ENCODE measurements around the gene SLBP.

Gene SLBP

DNA sequence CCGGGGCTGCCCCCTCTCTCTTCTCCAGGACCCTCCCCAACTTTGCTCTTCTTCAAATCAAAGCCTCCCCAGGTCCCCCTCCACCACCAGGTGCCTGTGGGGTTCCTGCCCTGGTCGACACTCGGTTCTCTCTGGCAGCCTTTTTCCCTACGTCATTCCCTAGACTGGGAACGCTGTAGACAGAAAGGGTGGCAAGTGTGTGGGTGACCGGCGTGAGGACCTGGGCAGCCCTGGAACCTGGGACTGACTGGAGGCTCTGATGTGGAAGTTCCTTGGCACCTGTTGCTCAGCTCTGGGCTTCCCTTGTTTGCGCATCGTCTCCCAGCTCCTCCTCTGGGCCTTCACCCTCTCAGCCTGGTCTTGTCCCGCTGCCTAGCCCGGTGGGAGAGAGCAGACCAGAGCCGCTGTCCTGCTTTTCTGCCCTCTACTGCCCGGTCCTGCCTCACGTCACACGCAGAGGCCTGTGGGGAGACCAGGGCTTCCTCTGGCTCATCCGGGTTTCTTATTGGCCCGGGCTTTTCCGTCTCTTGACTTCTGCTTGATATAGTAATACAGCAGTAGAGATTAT is 10.5 kb upstream of the SLBP start:
- Histone ChIP-seq H3K4me3 (ENCODE audit: control insufficient read depth in 1 of 7, extremely low read depth in 1 of 7, insufficient read depth in 4 of 7, low read depth in 2 of 7, low read length in 6 of 7) (peak overlapping the region in 6 of 7 experiments; percentile 54 to 95 (median 82)), H3K27ac (ENCODE audit: insufficient read depth in 1 of 2, low read depth in 1 of 2, low read length in 2 of 2, poor library complexity in 1 of 2, severe bottlenecking in 2 of 2) (peak overlapping the region; percentile 74 to 84), H3K27me3 (replicated peaks in 2 of 5; ENCODE audit: control insufficient read depth in 4 of 5, insufficient read depth in 5 of 5, low read length in 4 of 5) (no peaks in the 10 kb centered on the region), H3K36me3 (ENCODE audit: control insufficient read depth in 4 of 4, insufficient read depth in 4 of 4, low read length in 3 of 4) (peaks cover 0 to 47% (median 8%) of the 10 kb centered on the region in 4 experiments), H3K9me3 (ENCODE audit: control extremely low read depth in 1 of 5, control insufficient read depth in 4 of 5, insufficient read depth in 2 of 5, low read depth in 1 of 5, low read length in 4 of 5) (no peaks in the 10 kb centered on the region), H3K4me1 (ENCODE audit: control extremely low read depth in 1 of 4, control insufficient read depth in 4 of 4, insufficient read depth in 4 of 4, low read length in 3 of 4) (peaks cover 12 to 81% (median 73%) of the 10 kb centered on the region in 4 experiments)
- CTCF ChIA-PET: interaction anchor here (1.3 to 18.1 kb wide), 4 partner anchors 9 to 40 kb away, joined by 4 to 705 read pairs (median 14); partner anchors contain the start of gene SLBP
- no peak for DNase-seq
- POLR2A ChIA-PET: interaction anchor here (0.6 to 2.4 kb wide), 6 partner anchors 11 to 43 kb away, joined by 3 to 22 read pairs (median 5); partner anchors contain the start of gene SLBP
- 50% methylated on average over 13 of the region's 18 CpGs for WGBS (ENCODE audit: insufficient coverage)

DNA sequence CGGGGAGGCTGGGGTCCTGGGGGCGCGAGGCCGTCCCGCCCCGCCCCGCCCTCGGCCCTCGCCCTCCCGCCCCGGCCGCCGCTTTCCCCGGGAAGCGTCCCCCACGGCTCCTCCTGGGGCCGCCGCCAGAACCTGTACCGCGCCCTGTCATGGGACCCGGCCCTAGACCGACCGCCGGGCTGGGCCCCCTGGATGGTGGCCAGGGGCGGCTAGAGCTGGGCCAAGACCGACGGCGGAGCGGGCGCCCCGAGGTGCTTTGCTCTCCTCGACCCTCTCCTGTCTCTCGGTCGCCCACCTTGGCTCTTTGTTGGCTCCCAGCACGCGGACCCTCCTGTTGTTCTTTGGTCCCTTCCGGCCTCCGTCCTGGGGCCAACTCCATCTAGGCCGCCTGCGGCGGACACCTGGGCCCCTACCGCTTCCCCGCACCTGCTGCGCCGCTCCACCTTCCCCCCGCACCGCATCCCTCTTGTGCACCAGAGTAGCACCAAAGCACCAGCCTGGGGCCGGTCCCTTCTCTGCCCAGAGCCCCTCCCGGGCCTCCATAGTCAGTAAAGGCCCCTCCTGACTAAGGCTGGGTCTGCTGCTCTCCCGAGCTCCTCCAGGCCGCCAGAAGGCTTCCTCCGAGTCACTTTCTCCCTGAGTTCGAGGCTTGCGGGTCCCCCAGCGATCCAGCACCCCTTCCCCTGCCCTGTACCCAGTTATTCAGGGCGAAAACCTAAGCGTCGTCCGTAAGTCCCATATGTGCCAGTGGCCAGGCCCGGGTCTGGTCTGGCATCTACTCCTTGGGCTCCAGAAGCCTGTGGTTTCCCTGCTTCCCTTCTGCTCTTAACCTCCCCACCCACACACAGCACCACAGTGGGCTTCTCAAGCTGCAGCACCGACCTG is 9.8 kb upstream of the SLBP start:
- peaks cover 0 to 47% (median 15%) of the 10 kb centered on the region in 4 experiments for H3K36me3 ChIP-seq (ENCODE audit: control insufficient read depth in 4 of 4, insufficient read depth in 4 of 4, low read length in 3 of 4)
- peak overlapping the region; percentile 74 to 84 for H3K27ac ChIP-seq (ENCODE audit: insufficient read depth in 1 of 2, low read depth in 1 of 2, low read length in 2 of 2, poor library complexity in 1 of 2, severe bottlenecking in 2 of 2)
- no peaks in the 10 kb centered on the region for H3K27me3 ChIP-seq (replicated peaks in 2 of 5; ENCODE audit: control insufficient read depth in 4 of 5, insufficient read depth in 5 of 5, low read length in 4 of 5)
- DNase-seq: peak in 2 of 3 donors; percentile 55 to 60
- peaks cover 12 to 76% (median 69%) of the 10 kb centered on the region in 4 experiments for H3K4me1 ChIP-seq (ENCODE audit: control extremely low read depth in 1 of 4, control insufficient read depth in 4 of 4, insufficient read depth in 4 of 4, low read length in 3 of 4)
- H3K4me3 ChIP-seq (ENCODE audit: control insufficient read depth in 1 of 7, extremely low read depth in 1 of 7, insufficient read depth in 4 of 7, low read depth in 2 of 7, low read length in 6 of 7): peak overlapping the region; percentile 27 to 95 (median 79)
- H3K9me3 ChIP-seq (ENCODE audit: control extremely low read depth in 1 of 5, control insufficient read depth in 4 of 5, insufficient read depth in 2 of 5, low read depth in 1 of 5, low read length in 4 of 5): no peaks in the 10 kb centered on the region
- CTCF ChIA-PET: interaction anchor here (1.3 to 18.1 kb wide), 4 partner anchors 9 to 39 kb away, joined by 4 to 705 read pairs (median 14); partner anchors contain the start of gene SLBP
- WGBS (ENCODE audit: insufficient coverage): 2% methylated on average over 45 of the region's 61 CpGs
- POLR2A ChIA-PET: interaction anchor here (0.6 to 2.4 kb wide), 8 partner anchors 10 to 142 kb away, joined by 3 to 22 read pairs (median 5); partner anchors contain the start of gene SLBP

DNA sequence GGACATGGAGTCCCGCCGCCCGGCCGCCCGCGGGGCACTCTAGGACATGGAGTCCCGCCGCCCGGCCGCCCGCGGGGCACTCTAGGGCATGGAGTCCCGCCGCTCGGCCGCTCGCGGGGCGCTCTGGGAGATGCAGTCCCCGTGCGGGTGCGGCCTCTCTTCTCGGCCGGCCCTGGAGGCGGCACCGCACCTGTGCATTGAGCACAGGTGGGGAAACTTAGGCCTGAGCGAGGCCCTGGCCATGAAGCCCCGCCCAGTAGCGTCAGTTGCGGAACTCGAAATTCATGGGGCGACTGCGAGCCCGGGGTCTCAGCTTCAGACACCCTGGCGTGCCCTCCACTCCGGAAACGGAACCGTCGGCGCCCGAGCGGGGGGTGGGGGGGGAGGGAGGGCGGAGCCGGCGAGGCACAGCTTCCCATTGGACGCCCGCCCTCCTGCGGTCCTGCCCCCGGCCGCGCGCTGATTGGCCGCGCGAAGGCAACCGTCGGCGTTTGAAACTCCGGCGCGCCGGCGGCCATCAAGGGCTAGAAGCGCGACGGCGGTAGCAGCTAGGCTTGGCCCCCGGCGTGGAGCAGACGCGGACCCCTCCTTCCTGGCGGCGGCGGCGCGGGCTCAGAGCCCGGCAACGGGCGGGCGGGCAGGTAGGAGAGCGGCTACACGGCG is 9.0 kb upstream of the SLBP start, which contains the start of the genes TACC3 and TMEM129:
Gene TACC3 (plus strand): TSS at position 519 of the 663 bp plus-strand sequence. CDS start 1,901 bp downstream, outside the sequence.
Gene TMEM129 (minus strand): TSS at position 321 of the 663 bp plus-strand sequence. CDS start 486 bp downstream, outside the sequence.
- H3K4me1 ChIP-seq (ENCODE audit: control extremely low read depth in 1 of 4, control insufficient read depth in 4 of 4, insufficient read depth in 4 of 4, low read length in 3 of 4): peaks cover 7 to 76% (median 67%) of the 10 kb centered on the region in 4 experiments
- CTCF ChIA-PET: interaction anchor here (18.1 kb wide), 1 partner anchor 19 kb away, joined by 705 read pairs; the partner anchor contains the start of gene SLBP
- WGBS (ENCODE audit: insufficient coverage): 0% methylated on average over 53 of the region's 83 CpGs

DNA sequence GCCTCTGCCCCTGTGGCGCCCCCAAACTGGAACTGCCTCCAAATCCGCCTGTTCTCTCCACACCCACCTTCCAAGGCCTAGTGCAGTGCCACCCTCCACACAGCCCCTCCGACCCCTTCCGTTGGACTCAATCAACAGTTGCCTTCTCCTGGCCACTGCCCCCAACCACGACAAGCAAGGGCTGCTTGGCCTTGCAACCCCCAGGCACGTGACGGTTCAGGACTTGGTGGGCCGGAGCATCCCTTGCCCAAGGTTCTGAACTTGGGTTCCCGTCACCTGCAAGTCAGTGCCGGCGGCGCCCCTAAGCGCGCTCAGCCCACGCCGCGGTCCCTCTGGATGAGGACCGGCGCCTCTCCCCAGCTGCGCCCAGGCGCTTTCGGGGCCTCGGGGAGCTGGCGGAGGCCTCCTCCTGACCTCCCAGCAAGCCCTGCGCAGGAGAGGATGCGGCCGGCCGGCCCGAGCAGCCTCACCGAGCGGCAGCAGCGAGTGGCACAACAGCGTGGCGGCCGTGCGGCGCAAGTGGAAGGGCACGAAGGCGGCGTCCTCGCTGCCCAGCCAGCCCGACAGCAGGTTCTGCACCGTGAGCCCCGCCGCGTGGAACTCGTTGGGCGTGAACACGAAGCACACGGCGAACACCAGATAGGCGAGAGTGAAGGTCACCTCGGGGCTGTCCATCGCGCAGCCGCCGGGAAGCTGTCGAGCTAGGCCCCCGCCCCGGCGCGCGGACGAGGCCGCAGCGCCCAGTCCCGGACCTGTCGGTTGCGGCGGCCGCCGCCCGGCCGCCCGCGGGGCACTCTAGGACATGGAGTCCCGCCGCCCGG is 8.3 kb upstream of the SLBP start:
- Histone ChIP-seq H3K4me3 (ENCODE audit: control insufficient read depth in 1 of 7, extremely low read depth in 1 of 7, insufficient read depth in 4 of 7, low read depth in 2 of 7, low read length in 6 of 7) (peak overlapping the region; percentile 51 to 88 (median 81)), H3K27ac (ENCODE audit: insufficient read depth in 1 of 2, low read depth in 1 of 2, low read length in 2 of 2, poor library complexity in 1 of 2, severe bottlenecking in 2 of 2) (peak overlapping the region; percentile 54 to 76), H3K27me3 (replicated peaks in 2 of 5; ENCODE audit: control insufficient read depth in 4 of 5, insufficient read depth in 5 of 5, low read length in 4 of 5) (no peaks in the 10 kb centered on the region), H3K4me1 (ENCODE audit: control extremely low read depth in 1 of 4, control insufficient read depth in 4 of 4, insufficient read depth in 4 of 4, low read length in 3 of 4) (peaks cover 9 to 76% (median 67%) of the 10 kb centered on the region in 4 experiments), H3K36me3 (ENCODE audit: control insufficient read depth in 4 of 4, insufficient read depth in 4 of 4, low read length in 3 of 4) (peaks cover 0 to 45% (median 18%) of the 10 kb centered on the region in 4 experiments), H3K9me3 (ENCODE audit: control extremely low read depth in 1 of 5, control insufficient read depth in 4 of 5, insufficient read depth in 2 of 5, low read depth in 1 of 5, low read length in 4 of 5) (no peaks in the 10 kb centered on the region)
- DNase-seq: peak in 2 of 3 donors; percentile 30 to 53
- ChIA-PET POLR2A (interaction anchor here (0.7 to 1.4 kb wide), 4 partner anchors 8 to 140 kb away, joined by 4 to 17 read pairs (median 6); partner anchors contain the start of gene SLBP), CTCF (interaction anchor here (18.1 kb wide), 1 partner anchor 19 kb away, joined by 705 read pairs; the partner anchor contains the start of gene SLBP)
- 1% methylated on average over 64 of the region's 79 CpGs for WGBS (ENCODE audit: insufficient coverage)

More for the DNA sequence above, 9.0 kb upstream of the SLBP start, which contains the start of the genes TACC3 and TMEM129:
- DNase-seq: peak; percentile 93 to 98 (median 97)
- H3K27ac ChIP-seq (ENCODE audit: insufficient read depth in 1 of 2, low read depth in 1 of 2, low read length in 2 of 2, poor library complexity in 1 of 2, severe bottlenecking in 2 of 2): peak within 1 kb of the TSS; percentile 74 to 84
- H3K4me3 ChIP-seq (ENCODE audit: control insufficient read depth in 1 of 7, extremely low read depth in 1 of 7, insufficient read depth in 4 of 7, low read depth in 2 of 7, low read length in 6 of 7): peak within 1 kb of the TSS; percentile 51 to 95 (median 81)
- H3K27me3 ChIP-seq (replicated peaks in 2 of 5; ENCODE audit: control insufficient read depth in 4 of 5, insufficient read depth in 5 of 5, low read length in 4 of 5): no peaks in the 10 kb centered on the region
- H3K9me3 ChIP-seq (ENCODE audit: control extremely low read depth in 1 of 5, control insufficient read depth in 4 of 5, insufficient read depth in 2 of 5, low read depth in 1 of 5, low read length in 4 of 5): no peaks in the 10 kb centered on the region
- POLR2A ChIA-PET: interaction anchor here (0.7 to 1.4 kb wide), 4 partner anchors 9 to 141 kb away, joined by 4 to 17 read pairs (median 6); partner anchors contain the start of gene SLBP
- H3K36me3 ChIP-seq (ENCODE audit: control insufficient read depth in 4 of 4, insufficient read depth in 4 of 4, low read length in 3 of 4): peaks cover 0 to 51% (median 20%) of the 10 kb centered on the region in 4 experiments

DNA sequence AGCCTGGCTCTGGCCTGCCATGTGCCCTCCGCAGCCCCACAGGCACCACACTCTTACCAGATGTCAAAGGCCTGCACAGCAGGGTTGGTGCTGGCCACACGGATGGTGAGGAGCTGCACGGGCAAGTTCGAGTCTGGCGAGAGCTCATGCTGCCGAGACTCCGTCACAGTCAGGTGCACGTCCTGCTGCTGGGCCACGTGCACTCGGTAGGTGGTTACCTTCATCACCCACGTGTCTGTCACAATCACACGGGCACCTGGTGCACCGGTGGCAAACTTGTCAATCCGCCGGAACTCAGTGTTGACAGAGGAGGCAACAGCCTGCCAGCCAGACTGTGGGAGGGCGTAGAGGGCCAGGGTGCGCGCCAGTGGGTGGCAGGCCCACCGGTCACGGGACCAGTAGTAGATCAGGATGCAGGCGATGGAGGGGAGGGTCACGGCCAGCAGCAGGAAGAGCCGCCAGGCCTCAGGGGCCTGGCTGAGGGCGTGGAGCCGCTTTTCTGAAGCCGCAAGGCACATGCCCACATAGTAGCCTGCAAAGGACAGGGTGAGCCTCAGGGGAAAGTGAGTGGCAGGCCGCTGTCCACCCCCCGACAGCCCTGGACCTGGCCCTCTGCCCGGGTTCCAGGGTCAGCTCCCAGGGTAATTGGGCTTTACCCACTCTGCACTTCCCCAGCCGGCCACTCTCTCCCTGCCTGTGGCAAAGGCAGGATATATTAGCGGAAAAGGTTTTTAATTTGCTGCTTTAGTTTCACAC is 6.2 kb upstream of the SLBP start:
- no peak overlapping the region for H3K4me3 ChIP-seq (ENCODE audit: control insufficient read depth in 1 of 7, extremely low read depth in 1 of 7, insufficient read depth in 4 of 7, low read depth in 2 of 7, low read length in 6 of 7)
- H3K27me3 ChIP-seq (replicated peaks in 2 of 5; ENCODE audit: control insufficient read depth in 4 of 5, insufficient read depth in 5 of 5, low read length in 4 of 5): no peaks in the 10 kb centered on the region
- H3K4me1 ChIP-seq (ENCODE audit: control extremely low read depth in 1 of 4, control insufficient read depth in 4 of 4, insufficient read depth in 4 of 4, low read length in 3 of 4): peaks cover 13 to 78% (median 67%) of the 10 kb centered on the region in 4 experiments
- H3K36me3 ChIP-seq (ENCODE audit: control insufficient read depth in 4 of 4, insufficient read depth in 4 of 4, low read length in 3 of 4): peaks cover 0 to 40% (median 17%) of the 10 kb centered on the region in 4 experiments
- DNase-seq: no peak
- CTCF ChIA-PET: interaction anchor here (1.5 to 18.1 kb wide), 2 partner anchors 11 to 16 kb away, joined by 4 to 705 read pairs; partner anchors contain the start of gene SLBP
- H3K27ac ChIP-seq (ENCODE audit: insufficient read depth in 1 of 2, low read depth in 1 of 2, low read length in 2 of 2, poor library complexity in 1 of 2, severe bottlenecking in 2 of 2): no peak overlapping the region
- no peaks in the 10 kb centered on the region for H3K9me3 ChIP-seq (ENCODE audit: control extremely low read depth in 1 of 5, control insufficient read depth in 4 of 5, insufficient read depth in 2 of 5, low read depth in 1 of 5, low read length in 4 of 5)
- WGBS (ENCODE audit: insufficient coverage): 96% methylated on average over 30 of the region's 31 CpGs
- POLR2A ChIA-PET: no interaction called here

Measured in common myeloid progenitor, CD34-positive (primary cell).